Activated naive CD4-positive, alpha-beta T cell treated with anti-CD3 and anti-CD28 coated beads, Interleukin-2, amount 50 U/mL, for 24 hours (primary cell): Measurements from ENCODE around the gene LEAP2.
A peak's percentile ranks its signal among the peaks of the same experiment; 100 is the strongest.

Experiments used
- H3K27ac Mint-ChIP-seq: one replicate; pipeline ENCODE4 v1.8.0; 2021; ENCODE audit warnings: mild to moderate bottlenecking, mixed read lengths
- H3K27me3 Mint-ChIP-seq: one replicate; pipeline ENCODE4 v1.8.0; 2021; ENCODE audit warnings: mixed read lengths
- H3K36me3 Mint-ChIP-seq: one replicate; pipeline ENCODE4 v1.8.0; 2021; ENCODE audit warnings: mixed read lengths
- H3K4me1 Mint-ChIP-seq: one replicate; pipeline ENCODE4 v1.8.0; 2021; ENCODE audit warnings: mixed read lengths
- H3K4me3 Mint-ChIP-seq: one replicate; pipeline ENCODE4 v1.8.0; 2021; ENCODE audit warnings: mild to moderate bottlenecking, mixed read lengths
- H3K9me3 Mint-ChIP-seq: one replicate; pipeline ENCODE4 v1.8.0; 2021; ENCODE audit warnings: mixed read lengths

LEAP2 gene

GRCh38 chr5:132873119-132873929, at the start of gene LEAP2:
LEAP2 (plus strand) TSS chr5:132873668; CDS start chr5:132873695, 27 bp downstream.
- Mint-ChIP-seq H3K9me3 (no peaks in the 10 kb centered on the region), H3K36me3 (peaks cover 8% of the 10 kb centered on the region), H3K27ac (peak within 1 kb of the TSS; percentile 52)

DNA sequence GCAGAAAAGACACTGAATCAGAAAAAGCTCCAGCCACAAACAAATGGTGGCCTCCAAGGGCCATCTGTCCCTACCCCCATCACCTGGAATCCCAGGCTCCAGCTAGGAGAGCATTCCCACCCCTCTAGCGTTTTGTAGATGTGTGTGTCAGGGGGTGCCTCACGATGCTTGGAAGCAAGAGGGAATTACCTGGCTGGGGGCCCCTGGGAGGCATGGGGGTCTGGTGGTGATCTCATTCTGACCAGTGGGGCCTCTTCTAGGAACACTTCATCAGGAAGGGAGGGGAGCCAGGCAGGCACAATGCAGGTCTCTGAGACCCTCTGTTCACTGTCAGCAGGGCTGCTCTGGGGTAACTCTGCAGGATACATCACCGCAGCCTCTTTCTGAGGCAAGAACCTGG, 49.0 kb upstream of the LEAP2 start:
- Mint-ChIP-seq H3K4me1 (peaks cover 18% of the 10 kb centered on the region), H3K36me3 (no peaks in the 10 kb centered on the region), H3K27me3 (peaks cover 34% of the 10 kb centered on the region), H3K27ac (no peak overlapping the region), H3K4me3 (peak overlapping the region; percentile 47), H3K9me3 (no peaks in the 10 kb centered on the region)

More at GRCh38 chr5:132873119-132873929, at the start of gene LEAP2:
- no peak within 1 kb of the TSS for H3K4me3 Mint-ChIP-seq
- peaks cover 6% of the 10 kb centered on the region for H3K4me1 Mint-ChIP-seq
- H3K27me3 Mint-ChIP-seq = no peaks in the 10 kb centered on the region

DNA sequence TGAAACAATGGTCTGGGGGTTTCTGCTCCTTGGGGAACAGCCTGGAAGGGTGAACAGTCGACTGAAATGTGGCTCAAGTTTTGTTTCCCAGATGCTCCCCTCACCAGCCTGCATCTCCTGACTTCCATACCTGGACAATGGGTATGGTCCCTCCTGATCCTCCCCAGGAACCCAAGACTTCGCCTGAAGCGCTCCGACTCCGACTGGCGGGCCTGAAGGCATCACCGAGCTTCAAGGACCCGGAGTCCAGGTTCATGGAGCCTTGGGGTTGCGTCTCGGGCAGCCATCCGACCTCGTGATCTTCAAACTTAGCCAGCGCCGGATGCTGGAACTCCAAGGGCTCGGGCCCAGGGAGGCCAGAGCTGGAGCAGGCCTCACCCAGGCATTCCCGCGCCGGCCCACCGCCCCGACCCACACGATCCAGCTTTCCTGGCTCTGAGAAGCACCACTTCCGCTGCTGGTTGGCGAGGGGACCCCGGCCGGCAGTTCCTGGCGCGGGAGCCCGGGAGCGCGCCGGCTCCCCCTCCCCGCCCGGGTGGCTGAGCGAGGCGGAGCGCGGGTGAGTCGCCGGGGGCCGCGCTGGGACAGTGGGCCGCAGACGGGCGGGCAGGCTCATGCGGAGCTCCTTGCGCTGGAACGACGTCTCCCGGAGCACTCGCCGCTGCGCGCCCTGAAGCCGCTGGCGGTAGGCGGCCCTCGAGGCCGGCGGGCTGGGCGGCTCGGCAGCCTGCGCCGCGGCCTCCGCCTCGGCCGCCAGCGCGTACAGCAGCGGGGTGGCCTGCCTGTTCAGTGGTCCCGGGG, 48.2 kb upstream of the LEAP2 start:
- H3K27ac Mint-ChIP-seq = no peak overlapping the region
- no peaks in the 10 kb centered on the region for H3K9me3 Mint-ChIP-seq
- H3K4me3 Mint-ChIP-seq = peak overlapping the region; percentile 47
- peaks cover 34% of the 10 kb centered on the region for H3K27me3 Mint-ChIP-seq
- no peaks in the 10 kb centered on the region for H3K36me3 Mint-ChIP-seq
- H3K4me1 Mint-ChIP-seq = peaks cover 10% of the 10 kb centered on the region

DNA sequence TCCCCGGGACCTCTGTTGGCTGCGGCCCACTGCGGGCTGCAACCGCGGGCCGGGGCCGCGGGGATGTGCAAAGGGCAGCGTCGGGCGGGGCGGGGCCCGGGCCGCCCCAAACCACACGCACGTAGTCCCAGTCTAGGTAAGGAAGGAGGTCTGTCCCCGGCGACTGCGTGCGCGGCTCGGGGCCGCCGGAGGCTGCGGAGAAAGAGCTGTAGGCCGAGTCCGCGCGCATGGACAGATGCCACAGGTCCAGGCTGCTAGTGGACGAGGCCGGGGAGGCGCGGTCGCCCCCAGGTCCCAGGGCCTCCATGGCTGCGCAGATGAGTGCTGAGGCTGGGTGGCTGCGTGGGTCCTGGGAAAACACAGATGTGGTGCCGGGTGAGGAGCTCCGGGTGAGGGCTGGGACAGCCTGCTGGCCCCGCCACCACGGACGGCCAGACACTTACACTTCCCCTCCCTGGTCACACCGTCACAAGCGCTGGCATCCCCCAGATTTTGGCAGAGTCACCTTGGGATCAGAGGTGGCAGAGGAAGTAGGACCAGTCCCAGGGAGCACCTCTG, 47.6 kb upstream of the LEAP2 start:
- Mint-ChIP-seq H3K27me3 (peaks cover 33% of the 10 kb centered on the region), H3K36me3 (no peaks in the 10 kb centered on the region), H3K4me1 (peaks cover 5% of the 10 kb centered on the region), H3K27ac (no peak overlapping the region), H3K4me3 (no peak overlapping the region), H3K9me3 (no peaks in the 10 kb centered on the region)

GRCh38 chr5:132826424-132827082, 46.9 kb upstream of the LEAP2 start:
- Mint-ChIP-seq H3K36me3 (no peaks in the 10 kb centered on the region), H3K4me3 (peak overlapping the region; percentile 33), H3K9me3 (no peaks in the 10 kb centered on the region), H3K27me3 (peaks cover 37% of the 10 kb centered on the region), H3K4me1 (peaks cover 11% of the 10 kb centered on the region), H3K27ac (peak overlapping the region; percentile 25)

- H3K27me3 Mint-ChIP-seq = peaks cover 36% of the 10 kb centered on the region
These were observed 45.4 kb upstream of the LEAP2 start for GRCh38 chr5:132827943-132828673.

GRCh38 chr5:132828846-132829494, 44.5 kb upstream of the LEAP2 start:
- no peaks in the 10 kb centered on the region for H3K9me3 Mint-ChIP-seq
- H3K4me3 Mint-ChIP-seq = peak overlapping the region; percentile 93
- no peak overlapping the region for H3K27ac Mint-ChIP-seq
- H3K36me3 Mint-ChIP-seq = no peaks in the 10 kb centered on the region
- H3K27me3 Mint-ChIP-seq = peaks cover 35% of the 10 kb centered on the region
- H3K4me1 Mint-ChIP-seq = peaks cover 11% of the 10 kb centered on the region

More at GRCh38 chr5:132827943-132828673, 45.4 kb upstream of the LEAP2 start:
- Mint-ChIP-seq H3K4me1 (peaks cover 11% of the 10 kb centered on the region), H3K9me3 (no peaks in the 10 kb centered on the region), H3K27ac (peak overlapping the region; percentile 55), H3K36me3 (no peaks in the 10 kb centered on the region), H3K4me3 (no peak overlapping the region)

DNA sequence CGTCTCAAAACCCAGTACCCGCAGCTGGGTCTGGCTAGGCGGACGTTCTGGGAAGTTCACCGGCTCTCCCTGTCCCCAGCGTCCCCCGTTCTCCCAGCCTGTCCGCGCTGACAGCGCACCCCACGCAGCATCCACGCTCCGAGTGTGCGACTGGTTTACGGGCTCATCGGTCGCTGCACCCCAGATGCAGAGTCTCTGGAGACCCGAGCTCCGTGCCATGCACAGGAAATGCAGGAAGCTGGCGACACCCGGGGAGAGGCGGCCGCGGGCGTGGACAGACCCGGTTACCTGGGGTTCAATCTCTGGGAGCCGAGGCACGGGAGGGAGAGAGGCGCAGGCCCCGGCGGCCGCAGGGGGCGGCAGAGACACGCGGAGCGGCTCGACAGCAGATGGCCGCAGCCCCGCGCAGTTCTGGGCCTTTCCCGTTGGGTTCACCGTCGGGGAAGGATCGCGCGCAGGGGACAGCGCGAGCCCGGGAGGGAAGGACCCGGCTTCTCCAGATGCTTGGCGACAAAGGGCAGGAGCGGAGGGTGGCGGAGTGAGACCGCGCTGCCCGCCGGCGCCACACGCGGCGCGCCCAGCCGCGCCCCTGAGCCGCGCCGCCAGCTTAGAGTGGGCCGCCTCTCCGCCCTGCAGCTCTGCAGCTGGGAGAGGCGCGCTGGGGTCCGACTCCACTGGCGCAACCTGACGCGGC, 43.6 kb upstream of the LEAP2 start:
- Mint-ChIP-seq H3K9me3 (no peaks in the 10 kb centered on the region), H3K27me3 (peaks cover 34% of the 10 kb centered on the region), H3K4me3 (peak overlapping the region; percentile 93), H3K27ac (no peak overlapping the region), H3K36me3 (no peaks in the 10 kb centered on the region), H3K4me1 (peaks cover 11% of the 10 kb centered on the region)

DNA sequence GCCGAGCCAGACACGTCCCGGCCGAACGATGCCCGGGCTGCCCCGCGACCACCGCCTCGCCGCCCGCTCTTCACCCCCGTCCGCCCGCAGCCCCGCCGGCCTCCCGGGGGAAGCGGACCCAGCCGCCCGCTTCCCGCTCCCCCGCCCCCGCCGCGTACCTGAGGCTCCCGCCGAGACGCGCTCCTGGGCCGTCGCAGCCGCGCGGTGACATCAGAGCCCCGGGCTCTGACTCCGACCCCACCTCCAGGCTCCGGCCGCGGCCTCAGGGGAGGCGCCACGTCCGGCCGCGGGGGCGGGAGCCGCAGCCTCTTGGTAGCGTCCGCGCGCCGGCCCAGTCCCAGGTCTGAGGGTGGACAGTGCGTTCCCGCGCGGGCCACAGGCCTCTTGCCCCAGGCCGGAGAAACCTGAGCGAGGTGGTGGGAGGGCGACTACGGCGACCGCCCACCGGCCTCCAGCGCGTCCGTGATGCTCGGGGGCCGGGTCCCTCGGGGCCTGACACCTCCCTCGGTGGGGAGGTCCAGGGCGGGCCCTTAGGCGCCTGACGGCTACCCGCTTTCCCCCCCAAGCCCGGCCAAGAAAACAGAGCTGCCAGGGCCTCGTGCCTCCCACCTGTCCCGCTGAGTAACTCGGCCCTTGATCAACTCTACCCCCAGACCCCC, 42.9 kb upstream of the LEAP2 start, which contains the start of gene SHROOM1:
Gene SHROOM1 (minus strand): TSS at position 212 of the 659 bp plus-strand sequence. CDS start 4,507 bp downstream, outside the sequence.
- Mint-ChIP-seq H3K27ac (no peak within 1 kb of the TSS), H3K36me3 (no peaks in the 10 kb centered on the region), H3K9me3 (no peaks in the 10 kb centered on the region), H3K4me1 (peaks cover 11% of the 10 kb centered on the region), H3K4me3 (peak within 1 kb of the TSS; percentile 93), H3K27me3 (peaks cover 34% of the 10 kb centered on the region)

GRCh38 chr5:132831095-132831860, 42.2 kb upstream of the LEAP2 start:
- Mint-ChIP-seq H3K4me3 (peak overlapping the region; percentile 79), H3K9me3 (no peaks in the 10 kb centered on the region), H3K4me1 (peaks cover 11% of the 10 kb centered on the region), H3K27ac (no peak overlapping the region), H3K36me3 (no peaks in the 10 kb centered on the region), H3K27me3 (peaks cover 34% of the 10 kb centered on the region)

DNA sequence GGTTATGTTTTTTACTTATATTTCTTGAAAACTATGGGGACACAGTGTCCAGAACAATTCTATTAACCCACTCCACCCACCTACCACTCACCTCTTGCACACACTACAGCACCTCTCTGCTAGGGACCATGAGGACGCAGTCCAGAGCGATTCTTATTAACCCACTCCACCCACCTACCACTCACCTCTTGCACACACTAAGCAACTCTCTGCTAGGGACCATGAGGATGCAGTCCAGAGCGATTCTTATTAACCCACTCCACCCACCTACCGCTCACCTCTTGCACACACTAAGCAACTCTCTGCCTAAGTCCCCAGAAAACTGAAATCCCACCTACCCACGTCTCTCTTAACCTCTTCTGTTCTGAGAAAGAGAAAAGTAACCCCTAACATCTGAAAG, 40.9 kb upstream of the LEAP2 start:
- H3K36me3 Mint-ChIP-seq = no peaks in the 10 kb centered on the region
- peak overlapping the region; percentile 28 for H3K4me3 Mint-ChIP-seq
- H3K9me3 Mint-ChIP-seq = no peaks in the 10 kb centered on the region
- peaks cover 11% of the 10 kb centered on the region for H3K4me1 Mint-ChIP-seq
- peaks cover 22% of the 10 kb centered on the region for H3K27me3 Mint-ChIP-seq
- H3K27ac Mint-ChIP-seq = peak overlapping the region; percentile 27

GRCh38 chr5:132834057-132834456, 39.4 kb upstream of the LEAP2 start:
- Mint-ChIP-seq H3K4me3 (no peak overlapping the region), H3K4me1 (peaks cover 10% of the 10 kb centered on the region), H3K9me3 (no peaks in the 10 kb centered on the region), H3K27me3 (peaks cover 18% of the 10 kb centered on the region), H3K36me3 (no peaks in the 10 kb centered on the region), H3K27ac (no peak overlapping the region)

DNA sequence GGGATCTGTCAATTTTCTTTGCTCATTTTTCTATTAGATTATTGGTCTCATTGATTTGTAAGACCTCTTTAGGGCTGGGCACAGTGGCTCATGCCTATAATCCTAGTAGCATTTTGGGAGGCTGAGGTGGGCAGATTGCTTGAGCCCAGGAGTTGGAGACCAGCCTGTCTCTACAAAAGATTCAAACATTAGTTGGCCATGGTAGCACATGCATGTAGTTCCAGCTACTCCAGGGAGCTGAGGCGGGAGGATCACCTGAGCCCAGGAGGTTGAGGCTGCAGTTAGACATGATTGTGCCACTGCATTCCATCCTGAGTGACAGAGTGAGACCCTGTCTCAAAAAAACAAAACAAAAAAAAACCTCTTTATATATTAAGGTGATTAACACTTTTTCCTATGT, 36.6 kb upstream of the LEAP2 start:
- no peaks in the 10 kb centered on the region for H3K36me3 Mint-ChIP-seq
- H3K4me1 Mint-ChIP-seq = no peaks in the 10 kb centered on the region
- no peak overlapping the region for H3K27ac Mint-ChIP-seq
- no peaks in the 10 kb centered on the region for H3K9me3 Mint-ChIP-seq
- peaks cover 8% of the 10 kb centered on the region for H3K27me3 Mint-ChIP-seq
- H3K4me3 Mint-ChIP-seq = no peak overlapping the region
